SK-N-SH treated with all-trans-retinoic acid at 6 μM for 48 hours (cell line): ENCODE data around the gene BNC2.

Experiments
- ATAC-seq: fragments of 200-7000 bp; cut with Tn5 transposase; 3 replicates; pipeline ENCODE4 v1.9.1; 2020; ENCODE audit warnings: mild to moderate bottlenecking, moderate library complexity
- ARNTL ChIP-seq: fragments of 450-650 bp; formaldehyde crosslinking; IDR thresholded peaks from 2 replicates; pipeline ENCODE4 v1.5.0; 2020; ENCODE audit warnings: low read depth, mild to moderate bottlenecking, moderate library complexity, borderline replicate concordance
- BACH2 ChIP-seq: fragments of 250-450 bp; sonication (Bioruptor Pico); IDR thresholded peaks from 2 replicates; pipeline ENCODE4 v1.9.0; 2021; ENCODE audit warnings: mild to moderate bottlenecking, borderline replicate concordance
- CREB5 ChIP-seq: fragments of 250-450 bp; sonication (Bioruptor Pico); IDR thresholded peaks from 2 replicates; pipeline ENCODE4 v1.5.1; 2020; ENCODE audit warnings: low read depth, mild to moderate bottlenecking, moderate library complexity
- CSDC2 ChIP-seq: fragments of 250-450 bp; sonication (Bioruptor Pico); IDR thresholded peaks from 2 replicates; pipeline ENCODE4 v1.5.0; 2020; ENCODE audit warnings: mild to moderate bottlenecking, moderate library complexity
- ESRRG ChIP-seq: fragments of 250-450 bp; sonication (Bioruptor Pico); IDR thresholded peaks from 2 replicates; pipeline ENCODE4 v1.6.1; 2021; ENCODE audit warnings: mild to moderate bottlenecking
- GLIS3 ChIP-seq: fragments of 250-450 bp; sonication (Bioruptor Pico); IDR thresholded peaks from 2 replicates; pipeline ENCODE4 v1.5.0; 2020; ENCODE audit warnings: mild to moderate bottlenecking, moderate library complexity
- ISL1 ChIP-seq: fragments of 250-450 bp; sonication (Bioruptor Pico); IDR thresholded peaks from 2 replicates; pipeline ENCODE4 v2.1.2; 2022; ENCODE audit warnings: mild to moderate bottlenecking, moderate library complexity
- OSR1 ChIP-seq: fragments of 250-450 bp; sonication (Bioruptor Pico); IDR thresholded peaks from 2 replicates; pipeline ENCODE4 v1.8.0; 2022; ENCODE audit warnings: moderate library complexity, mild to moderate bottlenecking, inconsistent platforms
- PPARA ChIP-seq: fragments of 250-450 bp; sonication (Bioruptor Pico); IDR thresholded peaks from 2 replicates; pipeline ENCODE4 v1.5.0; 2020; ENCODE audit warnings: mild to moderate bottlenecking, borderline replicate concordance
- RARB ChIP-seq: fragments of 250-450 bp; sonication (Bioruptor Pico); IDR thresholded peaks from 2 replicates; pipeline ENCODE4 v1.8.0; 2021; ENCODE audit warnings: mild to moderate bottlenecking, moderate library complexity
- SNAI2 ChIP-seq: fragments of 250-450 bp; sonication (Bioruptor Pico); IDR thresholded peaks from 2 replicates; pipeline ENCODE4 v1.5.0; 2020; ENCODE audit warnings: mild to moderate bottlenecking, moderate library complexity
- TCF4 ChIP-seq: fragments of 250-450 bp; sonication (Bioruptor Pico); IDR thresholded peaks from 2 replicates; pipeline ENCODE4 v1.8.0; 2021; ENCODE audit warnings: mild to moderate bottlenecking, moderate library complexity, borderline replicate concordance
- TOX ChIP-seq: fragments of 250-450 bp; sonication (Bioruptor Pico); IDR thresholded peaks from 2 replicates; pipeline ENCODE4 v1.8.0; 2021; ENCODE audit warnings: mild to moderate bottlenecking, moderate library complexity, borderline replicate concordance
- TSHZ2 ChIP-seq: fragments of 250-450 bp; sonication (Bioruptor Pico); IDR thresholded peaks from 2 replicates; pipeline ENCODE4 v1.5.0; 2020; ENCODE audit warnings: mild to moderate bottlenecking, moderate library complexity
- ZC3H10 ChIP-seq: fragments of 250-450 bp; sonication (Bioruptor Pico); IDR thresholded peaks from 2 replicates; pipeline ENCODE4 v1.5.1; 2021; ENCODE audit warnings: mild to moderate bottlenecking, moderate library complexity
- ZFP3 ChIP-seq: fragments of 250-450 bp; sonication (Bioruptor Pico); IDR thresholded peaks from 2 replicates; pipeline ENCODE4 v1.5.0; 2020; ENCODE audit warnings: mild to moderate bottlenecking, moderate library complexity
- ZFP30 ChIP-seq: fragments of 450-650 bp; formaldehyde crosslinking; IDR thresholded peaks from 2 replicates; pipeline ENCODE4 v1.5.0; 2022; ENCODE audit warnings: mild to moderate bottlenecking, moderate library complexity
- ZNF565 ChIP-seq: fragments of 450-650 bp; formaldehyde crosslinking; conservative IDR thresholded peaks from 2 replicates; pipeline ENCODE4 v1.5.0; 2020; ENCODE audit warnings: low read depth, mild to moderate bottlenecking, moderate library complexity
- ZNF70 ChIP-seq: fragments of 450-650 bp; formaldehyde crosslinking; IDR thresholded peaks from 2 replicates; pipeline ENCODE4 v1.5.0; 2020; ENCODE audit warnings: mild to moderate bottlenecking, moderate library complexity
- ZNF8 ChIP-seq: fragments of 450-650 bp; formaldehyde crosslinking; IDR thresholded peaks from 2 replicates; pipeline ENCODE4 v1.5.0; 2020; ENCODE audit warnings: mild to moderate bottlenecking, moderate library complexity
- TF ChIP-seq, protein P1 (sequence below): fragments of 250-450 bp; sonication (Bioruptor Pico); IDR thresholded peaks from 2 replicates; pipeline ENCODE4 v1.8.0; 2021; ENCODE audit warnings: low read depth, mild to moderate bottlenecking, moderate library complexity, borderline replicate concordance
- TF ChIP-seq, protein P2 (sequence below): fragments of 250-450 bp; sonication (Bioruptor Pico); IDR thresholded peaks from 2 replicates; pipeline ENCODE4 v1.8.0; 2020; ENCODE audit warnings: mild to moderate bottlenecking, moderate library complexity, borderline replicate concordance

Gene BNC2

DNA sequence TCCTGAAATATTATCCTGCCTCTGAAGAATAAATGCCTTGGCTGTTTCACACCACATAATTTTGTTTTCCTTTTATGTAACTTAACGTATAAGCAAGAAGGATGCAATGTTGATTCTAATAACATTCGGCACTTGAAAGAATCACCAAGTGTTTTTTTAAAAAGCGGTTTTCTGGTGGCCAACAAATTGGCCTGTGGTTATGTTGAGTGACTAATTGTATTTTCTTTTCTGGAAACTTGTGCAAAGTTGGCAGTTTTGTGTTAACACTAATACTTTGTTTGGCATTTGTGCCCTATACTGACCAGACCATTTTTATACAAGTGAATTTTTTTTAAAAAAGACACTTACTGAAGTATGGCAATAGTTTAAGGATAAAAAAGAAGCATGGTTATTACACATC lies 452.7 kb downstream of the BNC2 start:
- ATAC-seq, result no peak

GRCh38 chr9:16417161-16417560 lies 453.3 kb downstream of the BNC2 start:
- TF ChIP-seq ZNF70 (CRISPR knock-in tag) (no peak), TSHZ2 (CRISPR knock-in tag) (no peak), ZC3H10 (CRISPR knock-in tag) (no peak), SNAI2 (no peak), ZFP3 (CRISPR knock-in tag) (no peak), OSR1 (no peak), ARNTL (no peak), BACH2 (no peak), ESRRG (no peak), ZFP30 (CRISPR knock-in tag) (no peak), ZNF8 (CRISPR knock-in tag) (no peak), RARB (no peak), ISL1 (no peak), TOX (no peak)
- TF ChIP-seq, protein P1, sequence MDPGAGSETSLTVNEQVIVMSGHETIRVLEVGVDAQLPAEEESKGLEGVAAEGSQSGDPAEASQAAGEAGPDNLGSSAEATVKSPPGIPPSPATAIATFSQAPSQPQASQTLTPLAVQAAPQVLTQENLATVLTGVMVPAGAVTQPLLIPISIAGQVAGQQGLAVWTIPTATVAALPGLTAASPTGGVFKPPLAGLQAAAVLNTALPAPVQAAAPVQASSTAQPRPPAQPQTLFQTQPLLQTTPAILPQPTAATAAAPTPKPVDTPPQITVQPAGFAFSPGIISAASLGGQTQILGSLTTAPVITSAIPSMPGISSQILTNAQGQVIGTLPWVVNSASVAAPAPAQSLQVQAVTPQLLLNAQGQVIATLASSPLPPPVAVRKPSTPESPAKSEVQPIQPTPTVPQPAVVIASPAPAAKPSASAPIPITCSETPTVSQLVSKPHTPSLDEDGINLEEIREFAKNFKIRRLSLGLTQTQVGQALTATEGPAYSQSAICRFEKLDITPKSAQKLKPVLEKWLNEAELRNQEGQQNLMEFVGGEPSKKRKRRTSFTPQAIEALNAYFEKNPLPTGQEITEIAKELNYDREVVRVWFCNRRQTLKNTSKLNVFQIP (CRISPR knock-in tag), result no peak
- TF ChIP-seq, all 23 proteins: peak for 0
- ATAC-seq, result no peak; the same call in 2 of the 3 replicates

More for the DNA sequence above, 452.7 kb downstream of the BNC2 start:
- no peak for TF ChIP-seq SNAI2
- no peak for TF ChIP-seq ZNF565 (CRISPR knock-in tag)
- TF ChIP-seq, protein P2, sequence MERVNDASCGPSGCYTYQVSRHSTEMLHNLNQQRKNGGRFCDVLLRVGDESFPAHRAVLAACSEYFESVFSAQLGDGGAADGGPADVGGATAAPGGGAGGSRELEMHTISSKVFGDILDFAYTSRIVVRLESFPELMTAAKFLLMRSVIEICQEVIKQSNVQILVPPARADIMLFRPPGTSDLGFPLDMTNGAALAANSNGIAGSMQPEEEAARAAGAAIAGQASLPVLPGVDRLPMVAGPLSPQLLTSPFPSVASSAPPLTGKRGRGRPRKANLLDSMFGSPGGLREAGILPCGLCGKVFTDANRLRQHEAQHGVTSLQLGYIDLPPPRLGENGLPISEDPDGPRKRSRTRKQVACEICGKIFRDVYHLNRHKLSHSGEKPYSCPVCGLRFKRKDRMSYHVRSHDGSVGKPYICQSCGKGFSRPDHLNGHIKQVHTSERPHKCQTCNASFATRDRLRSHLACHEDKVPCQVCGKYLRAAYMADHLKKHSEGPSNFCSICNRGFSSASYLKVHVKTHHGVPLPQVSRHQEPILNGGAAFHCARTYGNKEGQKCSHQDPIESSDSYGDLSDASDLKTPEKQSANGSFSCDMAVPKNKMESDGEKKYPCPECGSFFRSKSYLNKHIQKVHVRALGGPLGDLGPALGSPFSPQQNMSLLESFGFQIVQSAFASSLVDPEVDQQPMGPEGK (CRISPR knock-in tag), result no peak
- TF ChIP-seq PPARA (CRISPR knock-in tag), result no peak
- TF ChIP-seq TOX, result no peak
- TF ChIP-seq TSHZ2 (CRISPR knock-in tag), result no peak
- TF ChIP-seq ARNTL, result no peak
- TF ChIP-seq CREB5 (CRISPR knock-in tag), result no peak
- no peak for TF ChIP-seq CSDC2
- TF ChIP-seq TCF4 (CRISPR knock-in tag), result no peak
- TF ChIP-seq GLIS3 (CRISPR knock-in tag), result no peak
- no peak for TF ChIP-seq ZFP30 (CRISPR knock-in tag)
- no peak for TF ChIP-seq ZNF70 (CRISPR knock-in tag)
- no peak for TF ChIP-seq OSR1
- no peak for TF ChIP-seq ESRRG
- TF ChIP-seq, protein P1 (CRISPR knock-in tag), result no peak
- TF ChIP-seq RARB, result no peak
- no peak for TF ChIP-seq ZNF8 (CRISPR knock-in tag)
- TF ChIP-seq BACH2, result no peak
